Stimulated activated CD4-positive, alpha-beta T cell treated with anti-CD3 and anti-CD28 coated beads, Interleukin-4, amount 100 ng/mL, for 4 hours (primary cell): Measurements from ENCODE around the gene LAMC3.
A peak's percentile ranks its signal among the peaks of the same experiment; 100 is the strongest.

Source experiments
- DNase-seq, 2 experiments: peaks; one replicate each; pipeline ENCODE4 v3.0.0-alpha.2; 2020

LAMC3 gene

GRCh38 chr9:131125288-131126058, 116.5 kb downstream of the LAMC3 start, which contains the start of gene NUP214:
NUP214 (plus strand) TSS chr9:131125586; CDS start chr9:131125705, 119 bp downstream.
- peak; percentile 99 to 100 for DNase-seq

- no peak for DNase-seq
Measured at GRCh38 chr9:131126059-131126426, 117.1 kb downstream of the LAMC3 start.

GRCh38 chr9:131129183-131129582, 120.2 kb downstream of the LAMC3 start:
- no peak for DNase-seq

GRCh38 chr9:131138676-131139075, 129.7 kb downstream of the LAMC3 start:
- DNase-seq, result no peak

- DNase-seq, result no peak
Measured at GRCh38 chr9:131140112-131140511, 131.1 kb downstream of the LAMC3 start.

GRCh38 chr9:131140550-131140949, 131.6 kb downstream of the LAMC3 start:
- no peak for DNase-seq

GRCh38 chr9:131142160-131142559, 133.2 kb downstream of the LAMC3 start:
- DNase-seq, result no peak
